SK-N-MC (cell line): ENCODE results near the gene PRTG.

Experiments
- EZH2 ChIP-seq: fragments of 200-600 bp; sonication (generic); IDR thresholded peaks from one replicate; pipeline ENCODE4 v1.6.1; 2017; ENCODE audit warnings: antibody characterized with exemption
- FOXP2 ChIP-seq: optimal IDR thresholded peaks from 2 replicates; pipeline ENCODE3; 2011; ENCODE audit warnings: mild to moderate bottlenecking, moderate library complexity; ENCODE audit not compliant: insufficient read depth; ENCODE audit errors: extremely low read length, control extremely low read depth

DNA sequence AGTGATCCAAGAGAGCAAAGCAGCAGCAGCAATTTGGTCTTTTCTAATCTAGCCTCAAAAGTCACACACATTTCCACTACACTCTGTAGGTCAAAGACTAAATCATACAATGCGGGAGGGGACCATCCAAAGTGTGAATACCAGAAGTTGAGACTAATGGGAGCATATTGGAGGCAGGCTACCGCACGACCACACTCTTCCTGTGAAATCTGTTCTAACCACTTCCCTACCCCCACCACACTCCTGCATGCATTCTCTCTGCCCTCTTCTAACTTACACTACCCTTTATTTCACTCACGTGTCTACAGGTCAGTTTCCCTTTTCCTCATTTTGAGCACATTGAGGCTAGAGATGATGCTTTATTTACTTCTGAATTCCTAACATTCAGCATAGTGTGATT lies 23.7 kb upstream of the PRTG start:
- TF ChIP-seq EZH2 (no peak), FOXP2 (no peak)
